ENCODE results near the gene TNFSF18.

GRCh38 chr1:173095632-173096031 lies 44.9 kb upstream of the TNFSF18 start:
- no peak for TF ChIP-seq RAD21 (IDR thresholded peaks at IDR 0.05; ENCODE audit: low read depth)
- TF ChIP-seq REST (IDR thresholded peaks at IDR 0.05; ENCODE audit: low read depth): no peak

Data from HCT116 (cell line).